Lower leg skin (tissue), 4 donors: ENCODE data around the gene POLR3C. TPM values are rescaled to one million over a fixed set of nuclear protein-coding genes. Genes with fewer than 3 reads are reported as not detected.
"Not testable (repeated sequence)": the region's sequence is repeated elsewhere in the genome, so short reads cannot be mapped to it uniquely, and the experiment has no call there.

Experiments
- DNase-seq, 2 donors: peaks; one replicate each; pipeline ENCODE4 v3.0.0-alpha.2; 2019; ENCODE audit warnings: low spot score in 2 of 2
- H3K4me3 ChIP-seq: fragments of 200-600 bp; sonication (generic); 2 replicates; pipeline ENCODE4 v1.5.1; 2017; ENCODE audit warnings: mild to moderate bottlenecking, low read depth; ENCODE audit not compliant: poor library complexity, severe bottlenecking
- CTCF ChIP-seq, 3 donors: fragments of 450-650 bp; IDR thresholded peaks; one replicate each; pipeline ENCODE4 v1.5.1; 2016; ENCODE audit warnings: antibody characterized with exemption in 3 of 3, mild to moderate bottlenecking in 3 of 3, moderate library complexity in 2 of 3
- POLR2A ChIP-seq, 2 donors: fragments of 450-650 bp; IDR thresholded peaks; one replicate each; pipeline ENCODE4 v1.6.1; 2016 to 2017; ENCODE audit warnings: antibody characterized with exemption in 2 of 2, mild to moderate bottlenecking in 1 of 2, moderate library complexity in 1 of 2
- WGBS, 2 donors: methylation state at CpG; one replicate each; pipeline ENCODE4 v1.1.5; 2018; 5-methylcytosine and 5-hydroxymethylcytosine counted together
- intact Hi-C: fragments of 100-400 bp; cut with DNase I; formaldehyde crosslinking; loops from one replicate; pipeline ENCODE4 v1.15.0; 2023; ENCODE audit warnings: low total_unique reads
- total RNA-seq, 4 donors: library from RNA; depleted of rRNA; stranded (reverse); fragments of >200 nt; gene quantifications; one replicate each; pipeline ENCODE4 v1.1.0, GENCODE V29; 2016

Gene POLR3C
- total RNA-seq, 4 donors from 2014 or later = 25.1 to 31.3 (median 27.0) TPM

GRCh38 chr1:145828367-145829026 is 4.5 kb downstream of the POLR3C start:
- TF ChIP-seq POLR2A (IDR thresholded peaks at IDR 0.05) (no peak), CTCF (IDR thresholded peaks at IDR 0.05) (no peak)
- intact Hi-C loops = no loop called here
- no peak overlapping the region for H3K4me3 ChIP-seq
- no peak for DNase-seq

GRCh38 chr1:145830810-145831209 is 6.8 kb downstream of the POLR3C start:
- intact Hi-C loops, H3K4me3 ChIP-seq, DNase-seq: not testable (repeated sequence)
- 100% methylated on average over 2 of the region's 2 CpGs for WGBS, 2 donors

- 100% methylated on average over 1 of the region's 1 CpG for WGBS, 2 donors
- DNase-seq = no peak
- intact Hi-C loops = no loop called here
- H3K4me3 ChIP-seq = no peak overlapping the region
- no peak for TF ChIP-seq POLR2A (IDR thresholded peaks at IDR 0.05)
- no peak for TF ChIP-seq CTCF (IDR thresholded peaks at IDR 0.05)
Observed at GRCh38 chr1:145837656-145838055, 13.7 kb downstream of the POLR3C start.

GRCh38 chr1:145843031-145843430 is 19.0 kb downstream of the POLR3C start:
- TF ChIP-seq POLR2A (IDR thresholded peaks at IDR 0.05) (no peak), CTCF (IDR thresholded peaks at IDR 0.05) (no peak)
- intact Hi-C loops = no loop called here
- no peak for DNase-seq
- H3K4me3 ChIP-seq = no peak overlapping the region
- 70 to 79% methylated on average over 3 of the region's 3 CpGs for WGBS, 2 donors

GRCh38 chr1:145845144-145845513 is 21.1 kb downstream of the POLR3C start:
- TF ChIP-seq POLR2A (IDR thresholded peaks at IDR 0.05) (no peak), CTCF (IDR thresholded peaks at IDR 0.05) (no peak)
- no peak for DNase-seq
- 8 to 11% methylated on average over 4 of the region's 4 CpGs for WGBS, 2 donors
- no peak overlapping the region for H3K4me3 ChIP-seq
- intact Hi-C loops = loop anchor here (5.0 kb wide), 2 partner anchors 62 to 167 kb away; no protein-coding TSS in a partner anchor

GRCh38 chr1:145845514-145846161 is 21.6 kb downstream of the POLR3C start, which contains the start of gene NUDT17:
Gene NUDT17, plus strand, starts transcription at chr1:145845630. Its CDS starts 11 bp downstream, at chr1:145845641.
- intact Hi-C loops = loop anchor here (5.0 kb wide), 2 partner anchors 62 to 167 kb away; no protein-coding TSS in a partner anchor

More at GRCh38 chr1:145845514-145846161, 21.6 kb downstream of the POLR3C start, which contains the start of gene NUDT17:
- peak within 1 kb of the TSS; percentile 39 for H3K4me3 ChIP-seq
- TF ChIP-seq POLR2A (IDR thresholded peaks at IDR 0.05) (no peak), CTCF (IDR thresholded peaks at IDR 0.05) (peak in 1 of 3 donors; percentile 82)
- DNase-seq = peak; percentile 67 to 95
- 1% methylated on average over 33 to 49 of the region's 50 CpGs for WGBS, 2 donors
